ENCODE results near the gene ADARB2. TPM values are rescaled to one million over a fixed set of nuclear protein-coding genes. Genes with fewer than 3 reads are reported as not detected.

ADARB2 gene
- total RNA-seq, 2 experiments from 2014 or later: 0.17 to 0.30 TPM

DNA sequence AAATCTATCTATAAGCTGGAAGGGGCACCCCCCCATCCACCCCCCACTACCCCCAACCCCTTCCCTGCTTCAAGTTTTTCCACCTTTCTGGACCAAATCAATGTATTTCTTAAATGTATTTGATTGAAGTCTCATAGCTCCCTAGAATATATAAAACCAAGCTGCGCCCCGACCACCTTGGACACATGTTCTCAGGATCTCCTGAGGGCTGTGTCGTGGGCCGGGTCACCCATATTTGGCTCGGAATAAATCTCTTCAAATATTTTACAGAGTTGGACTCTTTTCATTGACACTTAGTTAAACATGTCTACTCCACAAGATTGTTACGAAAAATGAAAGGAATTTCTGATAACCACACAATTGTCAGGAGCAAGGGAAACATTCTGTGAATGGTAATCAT, 215.6 kb downstream of the ADARB2 start:
- no peak for DNase-seq
- Mint-ChIP-seq H3K36me3 (ENCODE audit: low read depth) (no peaks in the 10 kb centered on the region), H3K4me1 (no peaks in the 10 kb centered on the region), H3K4me3 (no peak overlapping the region), H3K9me3 (peaks cover 6% of the 10 kb centered on the region), H3K27ac (no peak overlapping the region), H3K27me3 (peaks cover 1% of the 10 kb centered on the region)
- ChIA-PET CTCF (no interaction called here), POLR2A (no interaction called here)

DNA sequence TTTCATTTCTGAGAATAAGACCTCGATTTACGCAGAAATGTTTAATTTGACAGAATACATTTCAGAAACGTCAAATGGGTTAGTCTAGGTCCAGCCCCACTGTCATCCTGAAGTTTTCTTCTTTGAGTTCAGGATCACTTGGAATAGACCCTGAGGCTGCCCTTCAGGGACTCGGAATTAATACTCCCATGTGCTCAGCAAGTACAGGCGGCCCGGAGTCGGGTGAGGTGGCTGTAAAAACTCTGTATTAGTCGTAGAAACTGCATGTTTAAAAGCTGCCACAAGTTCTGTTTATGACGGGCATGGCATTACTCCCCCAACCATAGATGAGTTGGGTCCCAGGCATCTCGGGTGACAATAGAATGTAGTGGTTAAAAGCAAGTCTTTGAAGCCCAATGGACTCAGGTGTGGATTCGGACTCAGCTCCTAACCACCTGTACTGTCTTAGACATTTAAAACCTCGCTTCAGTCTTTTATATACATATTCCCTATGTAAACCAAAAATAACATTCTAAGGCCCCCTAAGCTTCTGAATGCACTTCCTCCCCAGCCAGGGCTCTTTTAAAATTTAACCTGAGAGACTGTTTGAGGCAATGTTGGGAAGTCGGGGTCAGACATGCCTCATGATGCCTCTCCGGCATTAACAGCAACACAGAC, 216.3 kb downstream of the ADARB2 start:
- Mint-ChIP-seq H3K36me3 (ENCODE audit: low read depth) (no peaks in the 10 kb centered on the region), H3K27me3 (peaks cover 1% of the 10 kb centered on the region), H3K27ac (no peak overlapping the region), H3K4me3 (no peak overlapping the region), H3K4me1 (no peaks in the 10 kb centered on the region), H3K9me3 (peaks cover 6% of the 10 kb centered on the region)
- POLR2A ChIA-PET: no interaction called here
- DNase-seq: no peak
- CTCF ChIA-PET: no interaction called here

DNA sequence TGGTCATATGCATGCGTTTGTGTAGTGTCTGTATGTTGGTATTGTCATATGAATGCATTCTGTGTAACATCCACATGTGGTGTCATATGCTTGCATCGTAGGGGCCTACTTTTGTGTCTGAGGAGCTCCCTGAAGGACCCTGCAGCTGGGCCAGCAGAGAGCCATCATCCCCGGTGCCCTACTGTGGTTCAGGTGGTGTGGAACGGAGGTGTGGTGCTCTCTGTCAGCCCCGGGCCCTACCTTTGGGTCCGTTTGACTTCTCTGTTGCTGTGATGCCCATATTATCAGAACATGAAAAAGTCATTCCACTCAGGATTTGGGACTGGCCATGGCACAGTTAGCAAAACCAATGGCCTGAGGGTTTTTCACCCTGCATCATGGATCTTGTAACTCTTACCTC, 217.9 kb downstream of the ADARB2 start:
- no peak for DNase-seq
- H3K4me3 Mint-ChIP-seq: no peak overlapping the region
- no peak overlapping the region for H3K27ac Mint-ChIP-seq
- ChIA-PET POLR2A (no interaction called here), CTCF (no interaction called here)
- H3K4me1 Mint-ChIP-seq: no peaks in the 10 kb centered on the region
- peaks cover 1% of the 10 kb centered on the region for H3K27me3 Mint-ChIP-seq
- H3K36me3 Mint-ChIP-seq (ENCODE audit: low read depth): no peaks in the 10 kb centered on the region
- H3K9me3 Mint-ChIP-seq: peaks cover 6% of the 10 kb centered on the region

DNA sequence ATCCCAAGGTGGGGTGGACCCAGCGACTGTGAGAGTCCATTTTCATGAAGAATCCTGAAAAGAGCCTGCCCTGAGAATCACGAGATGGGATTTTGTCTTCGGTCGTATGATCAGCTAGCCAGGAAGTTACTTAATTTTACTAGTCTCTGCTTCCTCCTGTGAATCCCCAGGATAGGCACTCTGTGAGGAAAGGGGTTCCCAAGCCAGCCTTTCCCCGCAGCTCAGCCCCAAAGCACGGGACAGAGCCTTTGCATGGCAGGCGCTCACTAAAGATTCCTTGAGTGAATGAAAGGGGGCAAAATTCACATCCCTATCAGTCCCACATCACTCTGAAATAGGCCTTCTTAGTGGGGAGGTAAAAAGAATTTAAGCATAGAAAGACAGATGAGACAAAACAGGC, 219.6 kb downstream of the ADARB2 start:
- H3K27ac Mint-ChIP-seq: no peak overlapping the region
- peaks cover 1% of the 10 kb centered on the region for H3K27me3 Mint-ChIP-seq
- ChIA-PET POLR2A (no interaction called here), CTCF (no interaction called here)
- no peaks in the 10 kb centered on the region for H3K36me3 Mint-ChIP-seq (ENCODE audit: low read depth)
- no peak overlapping the region for H3K4me3 Mint-ChIP-seq
- H3K4me1 Mint-ChIP-seq: no peaks in the 10 kb centered on the region
- peaks cover 6% of the 10 kb centered on the region for H3K9me3 Mint-ChIP-seq
- DNase-seq: no peak

DNA sequence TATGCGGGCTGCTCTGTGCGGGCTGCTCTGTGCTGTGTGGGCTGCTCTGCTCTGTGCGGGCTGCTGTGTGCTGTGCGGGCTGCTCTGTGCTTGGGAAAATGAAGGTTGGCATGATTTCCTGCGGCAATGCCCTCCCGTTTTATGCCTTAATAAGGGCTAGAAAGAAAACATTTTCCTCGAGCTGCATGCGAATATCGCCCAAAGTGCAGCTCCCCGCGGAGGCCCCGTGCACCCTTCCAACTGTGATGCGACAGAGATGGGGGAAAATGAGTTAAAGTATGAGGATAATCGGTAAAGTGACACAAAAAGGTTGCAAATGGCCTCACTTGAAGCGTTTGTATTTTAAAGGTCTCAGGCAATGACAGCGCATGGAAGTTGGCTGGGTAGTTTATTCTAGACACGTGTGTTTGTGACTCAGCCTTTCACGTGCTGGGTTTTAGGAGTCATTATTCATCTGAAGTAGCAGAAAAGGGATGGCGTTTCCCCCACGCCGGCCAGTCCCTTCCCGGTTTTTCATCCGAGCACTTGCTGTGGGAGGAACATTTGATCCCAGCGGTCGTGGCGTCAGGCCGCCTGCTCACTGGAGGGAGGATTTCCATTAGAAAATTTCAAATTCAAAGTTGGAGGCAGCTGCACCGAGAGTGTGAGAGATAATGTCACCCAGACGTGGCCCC, 220.7 kb downstream of the ADARB2 start:
- Mint-ChIP-seq H3K4me3 (no peak overlapping the region), H3K36me3 (ENCODE audit: low read depth) (no peaks in the 10 kb centered on the region), H3K4me1 (no peaks in the 10 kb centered on the region), H3K27ac (no peak overlapping the region), H3K9me3 (peaks cover 6% of the 10 kb centered on the region), H3K27me3 (peaks cover 1% of the 10 kb centered on the region)
- DNase-seq: no peak
- CTCF ChIA-PET: no interaction called here
- POLR2A ChIA-PET: no interaction called here

DNA sequence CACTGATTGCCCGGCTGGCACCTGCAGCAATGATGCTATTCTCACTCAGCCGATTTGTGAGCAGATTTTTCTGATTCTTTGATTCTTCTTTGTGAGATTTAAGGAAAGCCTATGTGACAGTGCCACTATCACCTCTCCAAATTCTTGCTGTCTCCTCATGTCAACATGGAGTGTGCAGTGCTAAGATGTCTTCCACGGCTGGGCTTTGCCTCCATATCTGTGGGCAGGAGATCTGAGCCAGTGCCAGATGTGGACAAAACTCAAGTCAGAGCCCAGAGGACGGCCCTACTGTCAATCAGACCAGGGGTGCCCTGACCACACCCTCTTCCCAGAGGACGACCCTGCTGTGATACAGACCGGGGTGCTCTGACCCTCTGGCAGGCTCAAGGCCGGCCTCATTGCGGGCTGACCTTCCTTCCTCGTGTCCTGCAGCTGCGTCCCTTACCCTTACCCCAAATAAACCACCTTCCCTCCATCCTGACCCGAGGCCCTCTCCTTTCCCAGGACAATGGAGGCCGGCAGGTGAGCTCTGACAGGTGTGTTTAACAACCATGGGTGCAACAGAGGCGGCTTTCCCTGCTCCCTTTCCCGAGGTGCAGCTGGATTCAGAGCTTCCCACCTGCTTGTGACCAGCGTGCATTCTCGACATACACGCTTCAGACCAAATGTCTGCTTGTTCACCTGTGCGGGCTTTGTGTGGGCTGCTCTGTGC, 221.4 kb downstream of the ADARB2 start:
- Mint-ChIP-seq H3K9me3 (peaks cover 6% of the 10 kb centered on the region), H3K27me3 (no peaks in the 10 kb centered on the region), H3K27ac (no peak overlapping the region), H3K4me3 (no peak overlapping the region), H3K36me3 (ENCODE audit: low read depth) (no peaks in the 10 kb centered on the region), H3K4me1 (no peaks in the 10 kb centered on the region)
- CTCF ChIA-PET: no interaction called here
- no peak for DNase-seq
- POLR2A ChIA-PET: no interaction called here

DNA sequence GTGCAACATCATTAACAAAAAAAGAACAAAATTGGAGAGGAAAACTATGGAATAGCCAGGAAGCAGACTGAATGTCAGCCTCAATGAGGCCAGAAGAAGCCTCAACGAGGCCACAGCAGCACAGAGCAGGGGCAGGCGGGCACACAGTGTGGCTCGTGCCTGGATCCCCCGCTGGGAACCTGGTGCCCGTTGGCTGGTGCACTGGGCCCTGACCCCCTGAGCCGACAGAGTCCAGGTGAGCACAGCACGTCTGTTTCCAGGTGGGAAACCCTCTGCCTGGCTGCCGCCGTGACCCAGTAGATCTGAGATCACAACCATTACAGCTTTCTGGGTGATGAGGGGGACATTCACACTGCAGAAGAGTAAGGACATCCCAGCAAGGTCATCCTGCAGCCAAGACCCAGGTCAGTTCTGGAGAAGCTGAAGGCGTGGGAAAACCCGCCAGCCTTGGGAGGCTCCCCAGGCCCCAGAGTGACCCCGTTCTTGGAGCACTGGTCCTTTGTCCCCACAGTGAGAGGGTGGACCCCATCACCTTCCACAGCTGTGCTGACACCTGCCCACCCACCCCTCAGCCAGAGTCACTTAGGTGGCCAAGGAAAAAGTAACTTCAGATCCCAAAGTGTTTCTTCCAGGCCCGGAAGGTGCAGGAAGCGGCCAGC, 222.1 kb downstream of the ADARB2 start:
- peaks cover 6% of the 10 kb centered on the region for H3K9me3 Mint-ChIP-seq

DNA sequence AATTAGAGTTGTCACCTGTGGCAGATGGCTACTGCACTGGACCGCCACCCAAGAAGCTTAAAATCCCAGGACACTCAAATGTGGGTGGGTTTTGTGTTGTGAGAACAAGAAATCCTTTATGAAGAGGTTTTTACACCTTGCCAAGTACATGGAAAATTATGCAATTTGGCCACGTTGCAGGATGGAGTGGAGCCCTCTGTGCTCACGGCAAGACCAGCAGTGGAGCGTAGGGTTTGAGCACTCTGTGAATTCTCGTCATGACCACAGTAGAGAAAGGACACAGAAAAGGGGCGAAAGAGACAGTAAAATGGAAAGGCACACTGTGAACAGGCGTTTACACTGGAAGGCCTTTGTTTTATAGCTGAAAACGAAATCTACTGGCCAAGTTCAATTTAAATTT, 222.6 kb downstream of the ADARB2 start:
- Mint-ChIP-seq H3K27me3 (no peaks in the 10 kb centered on the region), H3K36me3 (ENCODE audit: low read depth) (no peaks in the 10 kb centered on the region), H3K9me3 (peaks cover 6% of the 10 kb centered on the region), H3K4me3 (no peak overlapping the region), H3K27ac (no peak overlapping the region), H3K4me1 (no peaks in the 10 kb centered on the region)
- ChIA-PET CTCF (interaction anchor here (1.2 kb wide), 1 partner anchor 12 kb away, joined by 3 read pairs; no protein-coding TSS in a partner anchor), POLR2A (no interaction called here)
- DNase-seq: no peak

More for the DNA sequence above, 222.1 kb downstream of the ADARB2 start:
- DNase-seq: no peak
- H3K4me3 Mint-ChIP-seq: no peak overlapping the region
- H3K4me1 Mint-ChIP-seq: no peaks in the 10 kb centered on the region
- H3K27ac Mint-ChIP-seq: no peak overlapping the region
- no peaks in the 10 kb centered on the region for H3K27me3 Mint-ChIP-seq
- CTCF ChIA-PET: no interaction called here
- POLR2A ChIA-PET: no interaction called here
- H3K36me3 Mint-ChIP-seq (ENCODE audit: low read depth): no peaks in the 10 kb centered on the region

DNA sequence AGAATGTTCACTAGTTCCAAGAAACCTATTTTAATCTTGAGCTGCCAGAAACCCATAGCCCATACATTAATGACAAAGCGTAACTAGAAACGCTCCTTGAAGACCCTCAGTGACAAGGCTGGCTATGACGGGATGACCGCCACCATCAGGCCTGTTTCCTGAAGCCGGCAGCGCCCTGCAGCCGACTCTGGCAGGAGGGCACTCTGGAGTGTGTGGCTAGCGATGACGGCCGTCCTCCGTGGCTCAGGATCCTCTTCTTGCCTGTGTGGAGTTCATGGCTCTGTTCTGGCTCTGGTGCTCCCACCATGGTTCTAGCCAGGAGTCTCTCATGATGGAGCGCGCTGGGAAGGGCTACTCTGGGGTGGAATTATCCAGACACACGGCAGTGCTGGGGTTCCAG, 224.1 kb downstream of the ADARB2 start:
- Mint-ChIP-seq H3K27ac (no peak overlapping the region), H3K9me3 (peaks cover under 1% of the 10 kb centered on the region), H3K36me3 (ENCODE audit: low read depth) (no peaks in the 10 kb centered on the region), H3K4me3 (no peak overlapping the region), H3K27me3 (no peaks in the 10 kb centered on the region), H3K4me1 (no peaks in the 10 kb centered on the region)
- POLR2A ChIA-PET: no interaction called here
- CTCF ChIA-PET: interaction anchor here (0.5 kb wide), 1 partner anchor 798 kb away, joined by 4 read pairs; no protein-coding TSS in a partner anchor
- DNase-seq: no peak

DNA sequence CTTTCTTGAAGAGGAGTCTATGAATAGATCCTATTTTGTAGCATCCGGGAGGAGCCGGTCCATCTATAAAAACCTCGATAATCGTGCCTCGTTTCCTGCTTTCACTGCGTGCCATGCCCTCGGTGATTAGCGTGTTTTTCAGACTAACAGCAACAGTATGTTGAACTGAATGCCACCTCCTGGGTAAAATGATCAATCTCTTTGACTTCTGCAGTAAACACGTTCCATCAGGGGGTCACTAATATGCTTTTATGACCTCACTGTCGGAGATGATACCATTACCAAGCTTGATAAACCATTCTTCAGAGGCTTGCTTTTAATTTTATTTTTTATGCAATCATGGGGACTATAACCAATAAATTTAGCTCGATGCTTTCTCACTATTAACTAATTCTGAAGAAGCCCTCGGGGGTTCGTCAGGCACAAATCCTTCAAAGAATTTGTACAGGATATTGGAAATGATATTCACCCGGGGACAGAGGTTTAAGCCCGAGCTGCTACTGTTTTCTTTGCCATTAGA, 228.3 kb downstream of the ADARB2 start:
- no peaks in the 10 kb centered on the region for H3K36me3 Mint-ChIP-seq (ENCODE audit: low read depth)
- H3K27me3 Mint-ChIP-seq: no peaks in the 10 kb centered on the region
- ChIA-PET POLR2A (no interaction called here), CTCF (no interaction called here)
- H3K27ac Mint-ChIP-seq: no peak overlapping the region
- DNase-seq: no peak
- H3K4me3 Mint-ChIP-seq: no peak overlapping the region
- H3K9me3 Mint-ChIP-seq: no peaks in the 10 kb centered on the region
- H3K4me1 Mint-ChIP-seq: no peaks in the 10 kb centered on the region

DNA sequence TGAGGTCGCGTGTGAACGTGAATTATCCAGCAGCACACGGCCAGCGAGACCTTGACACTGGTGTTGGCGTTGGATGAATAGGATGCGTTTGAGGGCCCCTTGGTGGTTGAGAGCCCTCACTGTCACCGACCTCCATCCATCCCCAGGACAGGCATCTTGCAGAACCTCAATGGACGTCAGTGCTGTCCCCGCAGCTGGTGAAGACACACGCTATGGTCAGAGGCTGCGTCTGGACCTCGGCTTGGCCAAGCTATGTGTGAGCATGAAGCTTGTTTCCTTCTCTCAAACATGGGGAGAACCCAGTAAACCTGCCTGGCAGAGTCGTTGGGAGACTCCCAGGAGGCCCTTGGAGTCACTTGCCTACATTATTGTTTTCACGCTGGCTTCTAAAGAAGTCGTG, 229.2 kb downstream of the ADARB2 start:
- Mint-ChIP-seq H3K9me3 (no peaks in the 10 kb centered on the region), H3K4me1 (no peaks in the 10 kb centered on the region), H3K36me3 (ENCODE audit: low read depth) (no peaks in the 10 kb centered on the region), H3K27me3 (no peaks in the 10 kb centered on the region), H3K27ac (no peak overlapping the region), H3K4me3 (no peak overlapping the region)
- CTCF ChIA-PET: interaction anchor here (0.5 kb wide), 1 partner anchor 1474 kb away, joined by 3 read pairs; no protein-coding TSS in a partner anchor
- POLR2A ChIA-PET: no interaction called here
- no peak for DNase-seq

DNA sequence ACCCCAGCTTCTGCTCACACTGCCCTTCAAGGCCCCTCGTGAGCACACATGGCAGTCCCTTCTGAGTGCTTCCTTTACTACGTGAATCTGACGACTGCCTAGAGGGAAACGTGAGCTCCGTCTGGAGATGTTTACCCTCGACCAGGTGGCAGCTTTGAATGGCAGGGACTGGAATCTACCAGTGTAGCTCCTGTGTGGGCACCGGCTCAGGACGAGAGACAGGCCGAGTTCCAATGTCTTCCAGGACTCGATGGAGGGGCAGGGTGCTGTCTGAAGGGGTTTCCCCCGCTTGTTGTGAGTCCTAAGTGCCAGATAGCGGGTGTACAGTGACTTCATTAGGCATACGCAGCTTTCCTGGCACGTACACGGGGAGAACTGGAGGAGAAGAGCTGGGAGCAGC, 229.9 kb downstream of the ADARB2 start:
- no peak for DNase-seq
- CTCF ChIA-PET: no interaction called here
- no peak overlapping the region for H3K27ac Mint-ChIP-seq
- no peaks in the 10 kb centered on the region for H3K9me3 Mint-ChIP-seq
- no peak overlapping the region for H3K4me3 Mint-ChIP-seq
- POLR2A ChIA-PET: no interaction called here
- no peaks in the 10 kb centered on the region for H3K27me3 Mint-ChIP-seq
- no peaks in the 10 kb centered on the region for H3K4me1 Mint-ChIP-seq
- no peaks in the 10 kb centered on the region for H3K36me3 Mint-ChIP-seq (ENCODE audit: low read depth)

DNA sequence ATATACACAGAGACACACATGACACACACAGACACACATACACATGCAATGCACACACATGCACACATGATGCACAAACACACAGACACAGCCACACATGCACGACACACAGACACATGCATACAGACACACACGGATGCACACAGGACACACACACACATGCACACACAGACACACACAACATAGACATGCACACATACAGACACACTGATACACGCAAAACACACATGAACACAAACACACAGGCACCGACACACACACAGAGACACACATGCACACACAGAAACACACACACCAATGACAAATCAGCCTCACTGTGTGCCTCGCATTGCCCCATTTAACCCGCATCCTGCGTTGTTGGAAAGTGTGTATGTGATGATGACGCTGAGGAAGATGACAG, 232.4 kb downstream of the ADARB2 start:
- Mint-ChIP-seq H3K9me3 (no peaks in the 10 kb centered on the region), H3K36me3 (ENCODE audit: low read depth) (no peaks in the 10 kb centered on the region), H3K27ac (no peak overlapping the region), H3K4me1 (no peaks in the 10 kb centered on the region), H3K4me3 (no peak overlapping the region), H3K27me3 (no peaks in the 10 kb centered on the region)
- CTCF ChIA-PET: no interaction called here
- DNase-seq: no peak
- POLR2A ChIA-PET: no interaction called here

Data from activated CD4-positive, alpha-beta T cell treated with anti-CD3 and anti-CD28 coated beads, Interleukin-2, amount 10 ng/mL, durations not matched to agents 7 days and 5 days (primary cell).